IPS-NIHi11 (cell line): ENCODE measurements around the gene KBTBD2.
"Not testable (repeated sequence)": the region's sequence is repeated elsewhere in the genome, so short reads cannot be mapped to it uniquely, and the experiment has no call there.

Experiments
- DNase-seq: peaks from one replicate; pipeline ENCODE4 v3.0.0; 2012; ENCODE audit warnings: mixed read lengths, low spot score

Gene KBTBD2

GRCh38 chr7:32891043-32891799 lies at the start of gene KBTBD2:
TSS of gene KBTBD2 (minus strand) at chr7:32891760. CDS start at chr7:32879604, 12,156 bp downstream.
- peak; percentile 80 for DNase-seq

- DNase-seq = peak; percentile 38
Measured at GRCh38 chr7:32941181-32941580, 49.6 kb upstream of the KBTBD2 start.

- DNase-seq = no peak
Measured at GRCh38 chr7:32937344-32938174, 46.0 kb upstream of the KBTBD2 start.

- DNase-seq = no peak
Measured at GRCh38 chr7:32936689-32937088, 45.1 kb upstream of the KBTBD2 start.

- DNase-seq = no peak
Measured at GRCh38 chr7:32935558-32935957, 44.0 kb upstream of the KBTBD2 start.

- no peak for DNase-seq
Measured at GRCh38 chr7:32930378-32930777, 38.8 kb upstream of the KBTBD2 start.

- DNase-seq = no peak
Measured at GRCh38 chr7:32929430-32930143, 38.0 kb upstream of the KBTBD2 start.

- DNase-seq = no peak
Measured at GRCh38 chr7:32928785-32929298, 37.3 kb upstream of the KBTBD2 start.

- DNase-seq = no peak
Measured at GRCh38 chr7:32921896-32922295, 30.3 kb upstream of the KBTBD2 start.

- not testable (repeated sequence) for DNase-seq
Measured at GRCh38 chr7:32916994-32917393, 25.4 kb upstream of the KBTBD2 start.

GRCh38 chr7:32916006-32916405 lies 24.4 kb upstream of the KBTBD2 start:
- no peak for DNase-seq

GRCh38 chr7:32915041-32915536 lies 23.5 kb upstream of the KBTBD2 start:
- DNase-seq = no peak

GRCh38 chr7:32914184-32914583 lies 22.6 kb upstream of the KBTBD2 start:
- no peak for DNase-seq

- no peak for DNase-seq
Measured at GRCh38 chr7:32910195-32910594, 18.6 kb upstream of the KBTBD2 start.

- peak; percentile 77 for DNase-seq
Measured at GRCh38 chr7:32905175-32905662, 13.7 kb upstream of the KBTBD2 start.

- no peak for DNase-seq
Measured at GRCh38 chr7:32901629-32902028, 10.1 kb upstream of the KBTBD2 start.

- no peak for DNase-seq
Measured at GRCh38 chr7:32900433-32900995, 9.0 kb upstream of the KBTBD2 start.

GRCh38 chr7:32897376-32897775 lies 5.8 kb upstream of the KBTBD2 start:
- not testable (repeated sequence) for DNase-seq

GRCh38 chr7:32896564-32897347 lies 5.2 kb upstream of the KBTBD2 start:
- DNase-seq = no peak

GRCh38 chr7:32894171-32894570 lies 2.6 kb upstream of the KBTBD2 start:
- DNase-seq = no peak

- DNase-seq = no peak
Measured at GRCh38 chr7:32893722-32894121, 2.2 kb upstream of the KBTBD2 start.
